Hindlimb muscle (tissue), 1 donor: Measurements from ENCODE around the gene JAKMIP1. TPM values are rescaled to one million over a fixed set of nuclear protein-coding genes. Genes with fewer than 3 reads are reported as not detected.

Experiments
- DNase-seq: peaks from one replicate; pipeline ENCODE4 v3.0.0-alpha.2; 2013
- polyA plus RNA-seq: library from polyadenylated mRNA; unstranded; fragments of 120-200 nt; gene quantifications from one replicate; pipeline ENCODE4 v1.2.1, GENCODE V29; 2013; ENCODE audit not compliant: insufficient read length

The JAKMIP1 gene
- polyA plus RNA-seq, 1 donor = 0.14 TPM

DNA sequence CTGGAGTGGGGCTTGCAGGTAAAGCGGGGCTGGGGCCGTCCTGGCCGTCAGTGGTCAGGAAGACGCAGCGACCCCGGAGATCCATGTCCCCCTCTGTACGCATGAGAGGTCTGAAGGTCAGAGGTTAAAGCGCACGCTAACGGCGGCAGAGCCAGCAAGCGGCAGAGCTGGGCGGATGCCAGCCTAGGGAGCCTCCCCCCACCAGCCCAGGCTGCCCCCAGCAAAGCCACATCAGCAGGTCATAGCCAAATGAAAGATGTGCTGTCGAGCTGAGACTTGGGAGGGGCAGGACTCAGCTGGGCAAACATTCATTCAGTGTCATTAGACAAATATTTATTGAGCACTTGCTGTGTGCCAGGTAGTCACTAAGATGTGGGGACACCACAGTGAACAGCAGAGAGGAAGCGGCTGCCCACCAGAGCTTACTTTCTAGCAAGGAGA lies 593 bp upstream of the JAKMIP1 start:
- DNase-seq = no peak

DNA sequence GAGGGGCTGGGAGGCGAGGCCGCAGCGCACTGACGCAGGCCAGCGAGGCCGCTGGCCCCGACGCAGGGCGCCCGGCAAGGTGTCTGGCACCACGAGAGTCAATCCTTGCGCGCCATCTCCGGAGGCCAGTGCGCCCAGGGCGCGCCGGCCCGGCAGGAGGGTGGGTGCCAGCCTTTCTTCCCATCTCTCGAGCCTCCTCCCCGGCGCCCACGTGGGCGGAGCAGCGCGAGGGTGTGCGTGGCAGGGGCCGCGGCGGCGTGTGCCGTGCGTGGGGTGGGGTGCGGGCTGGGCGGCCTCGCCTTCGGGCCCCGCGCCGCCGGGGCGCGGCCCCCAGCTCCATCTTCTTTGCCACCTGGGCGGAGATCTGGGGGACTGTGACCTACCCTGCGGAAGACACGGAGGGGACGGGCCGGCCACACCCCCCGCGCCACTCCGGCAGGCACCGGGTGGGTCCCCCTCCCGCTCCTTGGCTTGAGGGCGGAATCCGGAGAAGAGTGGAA lies 877 bp downstream of the JAKMIP1 start:
- no peak for DNase-seq

DNA sequence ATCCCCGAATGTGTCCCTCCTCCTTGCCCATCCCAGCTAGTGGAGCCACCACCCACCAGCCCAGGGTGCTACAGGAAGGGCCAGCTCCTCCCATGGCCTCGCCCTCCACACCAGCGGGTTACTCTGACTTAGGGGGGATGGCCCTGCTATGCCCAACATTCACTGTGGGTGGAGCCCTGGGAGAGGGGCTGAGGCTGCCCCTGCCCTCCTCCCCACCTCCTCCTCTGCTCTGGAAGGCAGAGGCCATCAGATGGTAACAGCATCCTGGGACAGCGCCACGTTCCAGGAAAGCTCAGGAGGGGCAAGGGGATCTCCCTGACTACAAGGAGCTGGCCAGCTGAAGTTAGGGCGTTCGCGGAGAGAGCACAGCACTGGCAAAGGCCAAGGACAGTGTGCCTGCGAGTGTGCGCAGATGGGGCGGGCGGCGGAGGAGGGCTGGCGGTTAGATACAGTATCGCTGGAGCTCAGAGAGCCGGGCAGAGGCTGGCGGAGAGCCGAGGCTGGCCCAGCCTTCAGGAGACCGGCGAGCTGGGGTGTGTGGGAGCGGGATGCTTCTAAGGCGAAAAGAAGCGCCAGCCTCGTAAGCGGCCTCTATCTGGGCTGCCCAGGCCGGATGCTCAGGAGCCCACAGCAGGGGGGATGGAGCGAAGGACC lies 1.5 kb downstream of the JAKMIP1 start:
- DNase-seq = no peak

- DNase-seq = no peak
These were observed 2.1 kb downstream of the JAKMIP1 start for GRCh38 chr4:6198278-6198677.

- DNase-seq = no peak
These were observed 2.7 kb downstream of the JAKMIP1 start for GRCh38 chr4:6197433-6198174.

DNA sequence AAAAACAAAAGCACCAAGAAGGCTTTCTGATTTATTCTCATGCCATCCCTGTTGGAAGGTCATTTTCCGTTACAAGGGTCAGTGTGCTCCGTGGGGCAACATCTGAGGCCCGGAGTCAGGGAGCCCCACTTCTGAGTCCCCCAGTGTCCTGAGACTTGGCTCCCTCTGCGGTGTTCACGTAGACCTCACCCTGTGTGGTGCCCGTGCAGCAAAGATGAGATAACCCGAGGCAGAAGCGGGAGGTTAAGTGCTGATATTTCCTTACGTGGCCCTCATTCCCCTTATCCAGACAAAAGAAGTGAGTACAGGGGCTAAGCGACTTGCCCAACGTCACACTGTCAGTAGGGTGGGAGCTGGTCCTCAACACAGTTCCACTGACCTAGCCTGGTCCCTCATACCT lies 3.5 kb downstream of the JAKMIP1 start:
- DNase-seq = no peak

DNA sequence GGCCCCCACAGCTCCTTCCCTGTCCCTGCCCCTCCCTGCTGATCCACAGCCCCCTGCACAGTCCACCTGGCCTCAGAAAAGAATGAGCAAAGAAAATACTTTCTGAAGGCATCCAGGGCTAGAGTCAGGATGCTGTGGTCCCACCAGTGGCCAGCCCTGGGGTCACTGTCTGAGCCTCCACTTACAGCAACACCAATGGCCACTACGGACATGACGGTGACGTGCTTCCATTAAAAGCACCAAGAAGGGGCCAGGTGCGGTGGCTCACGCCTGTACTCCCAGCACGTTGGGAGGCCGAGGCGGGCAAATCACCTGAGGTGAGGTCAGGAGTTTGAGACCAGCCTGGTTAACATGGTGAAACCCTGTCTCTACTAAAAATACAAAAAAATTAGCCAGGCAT lies 4.0 kb downstream of the JAKMIP1 start:
- DNase-seq = no peak

- no peak for DNase-seq
These were observed 4.6 kb downstream of the JAKMIP1 start for GRCh38 chr4:6195602-6196319.

- DNase-seq = no peak
These were observed 5.7 kb downstream of the JAKMIP1 start for GRCh38 chr4:6194458-6195195.

GRCh38 chr4:6193399-6193798 lies 7.0 kb downstream of the JAKMIP1 start:
- DNase-seq = no peak

- no peak for DNase-seq
These were observed 8.1 kb downstream of the JAKMIP1 start for GRCh38 chr4:6192245-6192644.

DNA sequence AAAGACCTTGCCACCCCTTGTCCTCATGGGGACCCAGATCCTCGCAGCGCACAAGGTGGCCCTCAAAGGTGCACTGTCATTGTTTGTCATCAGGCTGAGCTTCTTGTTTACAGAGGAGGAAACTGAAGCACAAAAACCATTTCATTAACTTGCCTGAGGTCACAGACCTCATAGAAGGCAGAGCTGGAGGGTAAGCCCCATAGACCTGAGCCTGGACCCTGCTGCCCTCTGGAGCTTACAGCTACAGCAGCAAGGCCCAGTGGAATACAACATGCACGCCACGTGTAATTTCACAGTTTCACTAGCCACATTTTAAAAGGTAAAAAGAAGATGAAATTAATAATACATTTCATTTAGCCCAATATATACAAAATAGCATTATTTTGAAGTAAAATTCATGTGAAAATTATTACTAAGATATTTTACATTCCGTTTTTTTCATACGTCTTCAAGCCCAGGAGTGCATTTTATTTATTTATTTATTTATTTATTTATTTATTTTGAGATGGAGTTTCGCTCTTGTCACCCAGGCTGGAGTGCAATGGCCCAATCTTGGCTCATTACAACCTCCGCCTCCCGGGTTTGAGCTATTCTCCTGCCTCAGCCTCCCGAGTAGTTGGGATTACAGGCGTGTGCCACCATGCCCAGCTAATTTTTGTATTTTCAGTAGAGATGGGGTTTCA lies 8.8 kb downstream of the JAKMIP1 start:
- no peak for DNase-seq

GRCh38 chr4:6190486-6190885 lies 9.9 kb downstream of the JAKMIP1 start:
- no peak for DNase-seq

- DNase-seq = no peak
These were observed 10.8 kb downstream of the JAKMIP1 start for GRCh38 chr4:6189511-6189910.

DNA sequence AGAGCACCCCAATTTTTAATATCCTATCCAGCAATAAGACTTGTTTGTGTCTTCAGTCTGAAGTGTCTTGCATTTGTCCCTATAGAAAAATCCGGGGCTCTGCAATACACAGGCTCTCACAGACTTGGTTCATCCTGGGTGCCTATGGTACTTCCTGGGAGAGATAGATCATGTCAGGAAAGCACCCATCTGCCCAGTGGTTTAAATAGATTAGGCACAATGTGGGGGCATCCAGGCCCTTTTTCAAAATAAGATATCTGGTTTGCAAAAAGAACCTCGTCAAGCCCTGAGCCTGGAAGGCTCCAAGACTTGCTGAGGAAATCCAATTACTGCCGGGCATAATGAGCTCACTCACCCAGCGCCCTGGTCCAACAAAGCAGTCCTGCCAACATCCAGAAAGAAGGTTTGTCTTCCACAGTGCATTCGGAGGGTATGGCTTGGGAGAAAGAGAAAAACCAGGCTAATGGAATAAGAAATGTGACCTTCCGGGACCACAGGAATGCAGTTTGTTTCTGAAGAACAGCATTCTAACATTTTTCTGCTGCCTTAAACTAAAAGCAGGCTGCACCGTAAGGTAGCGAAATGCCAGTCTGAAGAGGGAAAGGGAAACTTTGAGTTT lies 11.6 kb downstream of the JAKMIP1 start:
- DNase-seq = no peak

DNA sequence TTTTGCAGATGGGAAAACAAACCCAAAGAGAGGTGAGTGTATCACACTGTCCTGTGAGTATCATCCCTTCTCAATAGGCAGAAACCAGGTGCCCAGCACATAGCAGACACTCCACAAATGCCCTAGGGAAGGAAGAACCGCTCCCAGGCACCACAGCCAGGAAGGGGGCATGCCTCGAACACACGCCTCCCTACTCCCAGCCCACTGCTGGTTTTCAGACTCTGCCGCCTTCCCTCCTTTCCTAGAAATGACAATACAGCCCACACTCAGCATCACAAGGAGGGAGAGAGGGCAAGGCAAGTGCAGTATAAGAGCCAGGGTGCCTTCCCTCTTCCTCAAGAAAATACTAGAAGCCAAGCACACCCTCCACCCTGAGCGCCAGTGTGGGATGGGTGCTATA lies 16.2 kb downstream of the JAKMIP1 start:
- no peak for DNase-seq

GRCh38 chr4:6183740-6184139 lies 16.6 kb downstream of the JAKMIP1 start:
- DNase-seq = no peak

DNA sequence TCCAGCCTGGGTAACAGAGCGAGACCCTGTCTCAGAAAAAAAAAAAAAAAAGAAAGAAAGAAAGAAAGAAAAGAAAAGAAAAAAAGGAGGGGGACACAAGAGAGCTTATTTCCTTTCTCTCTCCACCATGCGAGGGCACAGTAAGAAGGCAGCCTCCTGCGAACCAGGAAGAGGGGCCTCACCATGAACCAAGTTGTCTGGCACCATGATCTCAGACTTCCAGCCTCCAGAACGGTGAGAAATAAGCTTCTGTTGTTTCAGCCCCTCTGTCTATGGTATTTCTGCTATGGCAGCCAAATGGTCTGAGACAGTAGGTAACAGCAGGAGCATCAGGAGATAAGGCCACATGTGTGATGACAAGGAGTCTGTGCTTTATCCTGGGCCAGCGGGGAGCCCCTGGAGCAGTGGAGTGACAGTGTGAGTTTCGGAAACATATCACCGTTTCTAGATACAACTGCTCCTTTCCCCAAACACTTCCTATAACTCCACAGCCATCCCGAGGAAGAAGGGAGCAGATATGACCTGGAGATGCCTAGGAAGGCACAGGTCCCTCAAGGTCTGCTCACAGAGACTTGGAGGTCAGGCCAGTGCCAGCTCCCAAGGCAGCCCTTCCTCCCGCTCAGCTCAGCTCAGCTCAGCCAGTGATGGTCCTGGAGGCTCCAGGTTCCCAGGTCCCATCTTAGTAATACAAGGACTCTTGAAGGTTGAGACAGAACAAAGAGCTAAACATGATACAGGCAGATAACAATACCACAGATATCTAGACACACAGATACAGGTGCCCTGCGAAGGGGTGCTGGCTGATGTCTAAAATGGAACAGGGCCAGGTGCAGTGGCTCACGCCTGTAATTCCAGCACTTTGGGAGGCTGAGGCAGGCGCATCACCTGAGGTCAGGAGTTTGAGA lies 17.7 kb downstream of the JAKMIP1 start:
- no peak for DNase-seq

- no peak for DNase-seq
These were observed 19.3 kb downstream of the JAKMIP1 start for GRCh38 chr4:6180841-6181631.

- no peak for DNase-seq
These were observed 21.0 kb downstream of the JAKMIP1 start for GRCh38 chr4:6179362-6179761.
